Natural killer cell treated with Interleukin-12 subunit alpha and Interleukin-12 subunit beta and Interleukin-15 and Interleukin-18, amount 100 ng/mL, for 72 hours (primary cell): Measurements from ENCODE around the gene AK9. TPM values are rescaled to one million over a fixed set of nuclear protein-coding genes. Genes with fewer than 3 reads are reported as not detected.
A peak's percentile ranks its signal among the peaks of the same experiment; 100 is the strongest.

Source experiments
- ATAC-seq, 2 donors: fragments of 150-1000 bp; cut with Tn5 transposase in 1 of 2; sonication (Bioruptor Pico), chemical (Tn5 transposase) in 1 of 2; 2 replicates each; pipeline ENCODE4 v1.10.0; 2021
- DNase-seq: peaks from one replicate; pipeline ENCODE4 v3.0.0; 2022; ENCODE audit warnings: low spot score
- H3K27ac Mint-ChIP-seq, 2 donors: 1 replicate in 1 of 2; 2 replicates in 1 of 2; pipeline ENCODE4 v1.8.0; 2022; ENCODE audit warnings: mixed read lengths in 2 of 2, mild to moderate bottlenecking in 1 of 2, moderate library complexity in 1 of 2
- H3K27me3 Mint-ChIP-seq, 2 donors: 1 replicate in 1 of 2; 2 replicates in 1 of 2; pipeline ENCODE4 v1.8.0; 2022; ENCODE audit warnings: mixed read lengths in 2 of 2
- H3K36me3 Mint-ChIP-seq: one replicate; pipeline ENCODE4 v1.8.0; 2022; ENCODE audit warnings: mixed read lengths
- H3K4me1 Mint-ChIP-seq, 2 donors: 1 replicate in 1 of 2; 2 replicates in 1 of 2; pipeline ENCODE4 v1.8.0; 2022; ENCODE audit warnings: low read depth in 2 of 2, mixed read lengths in 2 of 2, mild to moderate bottlenecking in 1 of 2
- H3K4me3 Mint-ChIP-seq: one replicate; pipeline ENCODE4 v1.8.0; 2022; ENCODE audit warnings: mixed read lengths
- H3K9me3 Mint-ChIP-seq: 2 replicates; pipeline ENCODE4 v1.8.0; 2022; ENCODE audit warnings: mixed read lengths
- total RNA-seq, 2 donors: library from RNA; stranded (reverse); gene quantifications; one replicate each; pipeline ENCODE4 v1.2.3, GENCODE V29; 2022

AK9 gene
- total RNA-seq, 2 donors from 2014 or later, result 7.3 to 8.4 TPM

- peak overlapping the region in 1 of 2 donors; percentile 64 for H3K27ac Mint-ChIP-seq
- no peaks in the 10 kb centered on the region for H3K36me3 Mint-ChIP-seq
- H3K27me3 Mint-ChIP-seq, result no peaks in the 10 kb centered on the region
- no peak overlapping the region for H3K4me3 Mint-ChIP-seq
- ATAC-seq, result no peak
- DNase-seq, result no peak
- H3K9me3 Mint-ChIP-seq, result no peaks in the 10 kb centered on the region
- H3K4me1 Mint-ChIP-seq, result peaks cover 7 to 20% of the 10 kb centered on the region in 2 donors
These were observed 242.4 kb downstream of the AK9 start for GRCh38 chr6:109448615-109449014.

- no peak for ATAC-seq
- no peak for DNase-seq
- H3K4me1 Mint-ChIP-seq, result peaks cover 7 to 23% of the 10 kb centered on the region in 2 donors
- peak overlapping the region in 1 of 2 donors; percentile 64 for H3K27ac Mint-ChIP-seq
- H3K4me3 Mint-ChIP-seq, result no peak overlapping the region
- H3K36me3 Mint-ChIP-seq, result no peaks in the 10 kb centered on the region
- no peaks in the 10 kb centered on the region for H3K9me3 Mint-ChIP-seq
- H3K27me3 Mint-ChIP-seq, result no peaks in the 10 kb centered on the region
These were observed 243.0 kb downstream of the AK9 start for GRCh38 chr6:109447878-109448555.

- no peaks in the 10 kb centered on the region for H3K27me3 Mint-ChIP-seq
- H3K27ac Mint-ChIP-seq, result no peak overlapping the region
- ATAC-seq (no peak), DNase-seq (no peak)
- no peak overlapping the region for H3K4me3 Mint-ChIP-seq
- no peaks in the 10 kb centered on the region for H3K36me3 Mint-ChIP-seq
- peaks cover 8 to 27% of the 10 kb centered on the region in 2 donors for H3K4me1 Mint-ChIP-seq
- no peaks in the 10 kb centered on the region for H3K9me3 Mint-ChIP-seq
These were observed 243.9 kb downstream of the AK9 start for GRCh38 chr6:109447087-109447486.

- peaks cover 14 to 32% of the 10 kb centered on the region in 2 donors for H3K4me1 Mint-ChIP-seq
- no peak for ATAC-seq
- no peak overlapping the region for H3K27ac Mint-ChIP-seq
- no peaks in the 10 kb centered on the region for H3K36me3 Mint-ChIP-seq
- DNase-seq, result no peak
- H3K27me3 Mint-ChIP-seq, result no peaks in the 10 kb centered on the region
- H3K4me3 Mint-ChIP-seq, result no peak overlapping the region
- H3K9me3 Mint-ChIP-seq, result no peaks in the 10 kb centered on the region
These were observed 244.5 kb downstream of the AK9 start for GRCh38 chr6:109446541-109446940.

- H3K4me1 Mint-ChIP-seq, result peaks cover 18 to 36% of the 10 kb centered on the region in 2 donors
- no peak for DNase-seq
- no peak overlapping the region for H3K27ac Mint-ChIP-seq
- H3K4me3 Mint-ChIP-seq, result no peak overlapping the region
- no peaks in the 10 kb centered on the region for H3K9me3 Mint-ChIP-seq
- no peak for ATAC-seq
- no peaks in the 10 kb centered on the region for H3K27me3 Mint-ChIP-seq
- no peaks in the 10 kb centered on the region for H3K36me3 Mint-ChIP-seq
These were observed 244.9 kb downstream of the AK9 start for GRCh38 chr6:109446072-109446471.

- DNase-seq (no peak), ATAC-seq (no peak)
- Mint-ChIP-seq H3K27ac (no peak overlapping the region), H3K4me3 (no peak overlapping the region), H3K27me3 (no peaks in the 10 kb centered on the region), H3K4me1 (peaks cover 18 to 33% of the 10 kb centered on the region in 2 donors), H3K36me3 (no peaks in the 10 kb centered on the region), H3K9me3 (no peaks in the 10 kb centered on the region)
These were observed 245.6 kb downstream of the AK9 start for GRCh38 chr6:109445382-109445781.

GRCh38 chr6:109443425-109443950 lies 247.5 kb downstream of the AK9 start:
- no peaks in the 10 kb centered on the region for H3K27me3 Mint-ChIP-seq
- H3K9me3 Mint-ChIP-seq, result no peaks in the 10 kb centered on the region
- DNase-seq (no peak), ATAC-seq (no peak)
- no peaks in the 10 kb centered on the region for H3K36me3 Mint-ChIP-seq
- peaks cover 14 to 24% of the 10 kb centered on the region in 2 donors for H3K4me1 Mint-ChIP-seq
- no peak overlapping the region for H3K27ac Mint-ChIP-seq
- H3K4me3 Mint-ChIP-seq, result no peak overlapping the region

Other genes with a start within 250 kb of the AK9 start
- gene MICAL1, start 235.4 kb downstream of the AK9 start, total RNA-seq, result 10 to 100 TPM; 18.9 to 29.0 TPM
- 1 to 10 TPM; 9.8 to 9.9 TPM for gene ZBTB24, start 208.0 kb downstream of the AK9 start, total RNA-seq
- gene FIG4, start 94 bp upstream of the AK9 start, total RNA-seq, result 10 to 100 TPM in 1 of 2 donors, 1 to 10 TPM in 1; 9.4 to 19.4 TPM